SK-N-MC (cell line): Measurements from ENCODE around the gene HMOX1.

Experiments
- EZH2 ChIP-seq: fragments of 200-600 bp; sonication (generic); IDR thresholded peaks from one replicate; pipeline ENCODE4 v1.6.1; 2017; ENCODE audit warnings: antibody characterized with exemption
- POLR2AphosphoS5 ChIP-seq: IDR thresholded peaks from 2 replicates; pipeline ENCODE4 v1.6.1; 2012; ENCODE audit warnings: mild to moderate bottlenecking, low read depth, low read length, borderline replicate concordance

GRCh38 chr22:35359380-35360065 is 21.4 kb upstream of the HMOX1 start:
- TF ChIP-seq POLR2AphosphoS5, result no peak
- no peak for TF ChIP-seq EZH2
